Aorta (tissue), 5 donors: ENCODE results near the gene VPS13C. TPM values are rescaled to one million over a fixed set of nuclear protein-coding genes. Genes with fewer than 3 reads are reported as not detected.
"Not testable (repeated sequence)": the region's sequence is repeated elsewhere in the genome, so short reads cannot be mapped to it uniquely, and the experiment has no call there.

Experiments
- ATAC-seq: fragments of 200-7000 bp; cut with Tn5 transposase; one replicate; pipeline ENCODE4 v1.9.1; 2022; ENCODE audit warnings: moderate library complexity; ENCODE audit not compliant: low FRiP score
- DNase-seq, 2 donors: peaks; one replicate each; pipeline ENCODE4 v3.0.0-alpha.2; 2020
- H3K27ac ChIP-seq, 2 donors: one replicate each; pipeline ENCODE4 v1.5.1; 2013; ENCODE audit warnings: low read length in 2 of 2, mild to moderate bottlenecking in 2 of 2, moderate library complexity in 2 of 2, control low read depth in 1 of 2, inconsistent platforms in 1 of 2, low read depth in 1 of 2
- H3K27me3 ChIP-seq, 2 donors: one replicate each; pipeline ENCODE4 v1.6.1; 2013; ENCODE audit warnings: control low read depth in 1 of 2, low read length in 1 of 2, mild to moderate bottlenecking in 1 of 2, moderate library complexity in 1 of 2; ENCODE audit not compliant: insufficient read depth in 2 of 2, control insufficient read depth in 1 of 2
- H3K36me3 ChIP-seq, 2 donors: one replicate each; pipeline ENCODE4 v1.6.1; 2013; ENCODE audit warnings: control low read depth in 1 of 2, low read length in 1 of 2, mild to moderate bottlenecking in 1 of 2; ENCODE audit not compliant: insufficient read depth in 2 of 2, control insufficient read depth in 1 of 2
- H3K4me1 ChIP-seq, 2 donors: one replicate each; pipeline ENCODE4 v1.6.1; 2013; ENCODE audit warnings: low read length in 2 of 2, control low read depth in 1 of 2, mild to moderate bottlenecking in 1 of 2, moderate library complexity in 1 of 2; ENCODE audit not compliant: insufficient read depth in 2 of 2, control insufficient read depth in 1 of 2
- H3K4me3 ChIP-seq, 2 donors: one replicate each; pipeline ENCODE4 v1.5.1; 2013; ENCODE audit warnings: low read length in 2 of 2, control low read depth in 1 of 2, mild to moderate bottlenecking in 1 of 2
- H3K9me3 ChIP-seq: one replicate; pipeline ENCODE4 v1.6.1; 2013; ENCODE audit warnings: mild to moderate bottlenecking, low read length; ENCODE audit not compliant: control insufficient read depth
- WGBS, 2 donors: extraction: QIAGEN DNeasy Blood & Tissue Kit; methylation state at CpG; one replicate each; pipeline ENCODE4 v1.1.7; 2013; 5-methylcytosine and 5-hydroxymethylcytosine counted together
- intact Hi-C, 2 donors: fragments of 100-400 bp; cut with DNase I; formaldehyde crosslinking; loops; one replicate each; pipeline versions ENCODE4 v1.14.2 to v1.15.0; 2022
- polyA plus RNA-seq, 2 donors: library from polyadenylated mRNA; stranded (reverse); fragments of 200-250 nt; gene quantifications; one replicate each; pipeline ENCODE4 v1.2.3, GENCODE V29; 2013
- total RNA-seq, 2 donors: library from RNA; stranded (reverse); fragmentation: NEBNext Ultra II Directional; extraction: Animal tissue kit (Norgen Biotek cat#: 25700); gene quantifications; one replicate each; pipeline ENCODE4 v1.2.1, GENCODE V29; 2021
- donor health status: healthy with polysubstance abuse.
- donor health status: Bipolar disorder and iron deficiency.
- donor health status: DM: no; HTN: no; CAD: no.
- donor health status: DM: no; HTN: no; CAD: no.
- donor health status: DM: yes; HTN: yes; CAD: no.

VPS13C gene
- total and polyA plus RNA-seq, 4 donors = 3.1 to 123 (median 60.6) TPM

GRCh38 chr15:62027916-62028315, 32.3 kb downstream of the VPS13C start:
- WGBS, 2 donors = 89 to 93% methylated on average over 5 of the region's 5 CpGs
- no peak for ATAC-seq
- no peaks in the 10 kb centered on the region for H3K36me3 ChIP-seq

GRCh38 chr15:62027263-62027565, 33.0 kb downstream of the VPS13C start:
- no peaks in the 10 kb centered on the region for H3K9me3 ChIP-seq
- ATAC-seq (no peak), DNase-seq (no peak)
- no peak overlapping the region for H3K4me3 ChIP-seq
- H3K36me3 ChIP-seq = no peaks in the 10 kb centered on the region
- no peak overlapping the region for H3K27ac ChIP-seq
- intact Hi-C loops = no loop called here
- H3K4me1 ChIP-seq = no peaks in the 10 kb centered on the region
- WGBS, 2 donors = 93 to 94% methylated on average over 3 of the region's 3 CpGs
- H3K27me3 ChIP-seq = no peaks in the 10 kb centered on the region

More at GRCh38 chr15:62027916-62028315, 32.3 kb downstream of the VPS13C start:
- H3K4me3 ChIP-seq = no peak overlapping the region
- DNase-seq = no peak
- no peaks in the 10 kb centered on the region for H3K4me1 ChIP-seq
- H3K27ac ChIP-seq = no peak overlapping the region
- H3K9me3 ChIP-seq = no peaks in the 10 kb centered on the region
- intact Hi-C loops = no loop called here
- no peaks in the 10 kb centered on the region for H3K27me3 ChIP-seq

GRCh38 chr15:62026487-62027262, 33.6 kb downstream of the VPS13C start:
- Histone ChIP-seq H3K27me3 (no peaks in the 10 kb centered on the region), H3K36me3 (no peaks in the 10 kb centered on the region), H3K9me3 (no peaks in the 10 kb centered on the region), H3K4me1 (no peaks in the 10 kb centered on the region), H3K4me3 (no peak overlapping the region), H3K27ac (no peak overlapping the region)
- WGBS, 2 donors = 89 to 92% methylated on average over 2 of the region's 2 CpGs
- DNase-seq (no peak), ATAC-seq (no peak)
- intact Hi-C loops = no loop called here

GRCh38 chr15:62021991-62022600, 38.2 kb downstream of the VPS13C start:
- no peak for DNase-seq
- no peak for ATAC-seq
- Histone ChIP-seq H3K4me3 (no peak overlapping the region), H3K27me3 (no peaks in the 10 kb centered on the region), H3K4me1 (no peaks in the 10 kb centered on the region), H3K27ac (no peak overlapping the region), H3K36me3 (peaks cover 0 to 2% of the 10 kb centered on the region in 2 donors), H3K9me3 (no peaks in the 10 kb centered on the region)
- 95% methylated on average over 3 of the region's 3 CpGs for WGBS, 2 donors
- intact Hi-C loops = no loop called here

- 94 to 96% methylated on average over 3 of the region's 3 CpGs for WGBS, 2 donors
- no peak for ATAC-seq
- Histone ChIP-seq H3K27me3 (no peaks in the 10 kb centered on the region), H3K4me1 (no peaks in the 10 kb centered on the region), H3K9me3 (no peaks in the 10 kb centered on the region), H3K4me3 (no peak overlapping the region), H3K27ac (no peak overlapping the region), H3K36me3 (peaks cover 0 to 2% of the 10 kb centered on the region in 2 donors)
- intact Hi-C loops = no loop called here
- no peak for DNase-seq
Measured at GRCh38 chr15:62020576-62021160, 39.6 kb downstream of the VPS13C start.

- intact Hi-C loops, H3K9me3 ChIP-seq, H3K27me3 ChIP-seq, H3K4me3 ChIP-seq, H3K4me1 ChIP-seq, ATAC-seq, H3K36me3 ChIP-seq, DNase-seq, H3K27ac ChIP-seq: not testable (repeated sequence)
- 96 to 98% methylated on average over 4 to 5 of the region's 7 CpGs for WGBS, 2 donors
Measured at GRCh38 chr15:62005354-62005753, 54.9 kb downstream of the VPS13C start.

- Histone ChIP-seq H3K27ac (no peak overlapping the region), H3K4me3 (no peak overlapping the region), H3K4me1 (no peaks in the 10 kb centered on the region), H3K36me3 (peaks cover 0 to 2% of the 10 kb centered on the region in 2 donors), H3K9me3 (no peaks in the 10 kb centered on the region), H3K27me3 (no peaks in the 10 kb centered on the region)
- no peak for DNase-seq
- 74 to 81% methylated on average over 1 of the region's 1 CpG for WGBS, 2 donors
- intact Hi-C loops = no loop called here
- no peak for ATAC-seq
Measured at GRCh38 chr15:61997786-61998185, 62.5 kb downstream of the VPS13C start.

GRCh38 chr15:61996056-61996635, 64.1 kb downstream of the VPS13C start:
- intact Hi-C loops = no loop called here
- Histone ChIP-seq H3K9me3 (no peaks in the 10 kb centered on the region), H3K27me3 (no peaks in the 10 kb centered on the region), H3K36me3 (peaks cover 0 to 2% of the 10 kb centered on the region in 2 donors), H3K4me3 (no peak overlapping the region), H3K4me1 (no peaks in the 10 kb centered on the region), H3K27ac (no peak overlapping the region)
- no peak for ATAC-seq
- DNase-seq = no peak
- WGBS, 2 donors = 85 to 90% methylated on average over 4 of the region's 4 CpGs
